GM19328 (cell line): ENCODE measurements around the gene ACSF2.
A peak's percentile ranks its signal among the peaks of the same experiment; 100 is the strongest.
"Not testable (repeated sequence)": the region's sequence is repeated elsewhere in the genome, so short reads cannot be mapped to it uniquely, and the experiment has no call there.

ENCODE experiments used
- ATAC-seq: cut with Tn5 transposase; IDR thresholded peaks from one replicate; pipeline ENCODE4 v1.9.1; 2021; ENCODE audit warnings: mild to moderate bottlenecking, moderate library complexity; ENCODE audit not compliant: unreplicated experiment

ACSF2 gene, protein sequence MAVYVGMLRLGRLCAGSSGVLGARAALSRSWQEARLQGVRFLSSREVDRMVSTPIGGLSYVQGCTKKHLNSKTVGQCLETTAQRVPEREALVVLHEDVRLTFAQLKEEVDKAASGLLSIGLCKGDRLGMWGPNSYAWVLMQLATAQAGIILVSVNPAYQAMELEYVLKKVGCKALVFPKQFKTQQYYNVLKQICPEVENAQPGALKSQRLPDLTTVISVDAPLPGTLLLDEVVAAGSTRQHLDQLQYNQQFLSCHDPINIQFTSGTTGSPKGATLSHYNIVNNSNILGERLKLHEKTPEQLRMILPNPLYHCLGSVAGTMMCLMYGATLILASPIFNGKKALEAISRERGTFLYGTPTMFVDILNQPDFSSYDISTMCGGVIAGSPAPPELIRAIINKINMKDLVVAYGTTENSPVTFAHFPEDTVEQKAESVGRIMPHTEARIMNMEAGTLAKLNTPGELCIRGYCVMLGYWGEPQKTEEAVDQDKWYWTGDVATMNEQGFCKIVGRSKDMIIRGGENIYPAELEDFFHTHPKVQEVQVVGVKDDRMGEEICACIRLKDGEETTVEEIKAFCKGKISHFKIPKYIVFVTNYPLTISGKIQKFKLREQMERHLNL

DNA sequence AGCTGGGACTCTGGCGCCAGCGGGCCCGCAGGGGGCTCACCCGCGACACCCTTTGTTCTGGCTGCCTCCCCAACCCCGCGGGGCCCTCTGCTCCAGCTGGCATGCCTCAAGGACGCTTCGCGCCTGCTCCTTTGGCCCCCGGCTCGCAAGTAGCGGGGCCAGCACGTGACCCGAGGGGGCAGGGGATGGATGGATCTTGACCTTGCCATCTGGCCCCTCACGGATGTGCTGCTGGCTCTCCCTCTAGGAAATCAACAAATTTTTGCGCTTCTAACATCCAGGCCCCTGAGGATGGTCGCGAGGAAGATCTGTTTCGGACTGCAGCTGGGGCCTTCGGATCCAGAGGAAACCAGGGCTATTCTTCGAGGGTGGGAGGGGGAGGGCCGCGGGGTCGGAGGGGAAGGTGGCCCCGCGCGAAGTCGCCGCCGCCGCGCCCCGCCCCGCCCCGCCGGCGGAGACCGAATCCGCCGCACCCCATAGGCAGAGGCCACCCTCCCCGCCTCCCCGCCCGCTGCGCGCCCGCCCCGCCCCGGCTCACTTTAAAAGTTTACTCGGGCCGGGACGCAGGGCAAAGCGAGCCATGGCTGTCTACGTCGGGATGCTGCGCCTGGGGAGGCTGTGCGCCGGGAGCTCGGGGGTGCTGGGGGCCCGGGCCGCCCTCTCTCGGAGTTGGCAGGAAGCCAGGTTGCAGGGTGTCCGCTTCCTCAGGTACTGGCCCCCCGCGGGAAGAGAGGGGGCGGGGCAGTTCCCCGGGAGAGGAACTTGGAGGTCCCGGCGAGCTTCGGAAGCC lies at the start of gene ACSF2:
ACSF2 (plus strand) TSS at position 537 of the 790 bp plus-strand sequence; CDS start at position 581, 44 bp downstream.
- ATAC-seq: peak; percentile 71

DNA sequence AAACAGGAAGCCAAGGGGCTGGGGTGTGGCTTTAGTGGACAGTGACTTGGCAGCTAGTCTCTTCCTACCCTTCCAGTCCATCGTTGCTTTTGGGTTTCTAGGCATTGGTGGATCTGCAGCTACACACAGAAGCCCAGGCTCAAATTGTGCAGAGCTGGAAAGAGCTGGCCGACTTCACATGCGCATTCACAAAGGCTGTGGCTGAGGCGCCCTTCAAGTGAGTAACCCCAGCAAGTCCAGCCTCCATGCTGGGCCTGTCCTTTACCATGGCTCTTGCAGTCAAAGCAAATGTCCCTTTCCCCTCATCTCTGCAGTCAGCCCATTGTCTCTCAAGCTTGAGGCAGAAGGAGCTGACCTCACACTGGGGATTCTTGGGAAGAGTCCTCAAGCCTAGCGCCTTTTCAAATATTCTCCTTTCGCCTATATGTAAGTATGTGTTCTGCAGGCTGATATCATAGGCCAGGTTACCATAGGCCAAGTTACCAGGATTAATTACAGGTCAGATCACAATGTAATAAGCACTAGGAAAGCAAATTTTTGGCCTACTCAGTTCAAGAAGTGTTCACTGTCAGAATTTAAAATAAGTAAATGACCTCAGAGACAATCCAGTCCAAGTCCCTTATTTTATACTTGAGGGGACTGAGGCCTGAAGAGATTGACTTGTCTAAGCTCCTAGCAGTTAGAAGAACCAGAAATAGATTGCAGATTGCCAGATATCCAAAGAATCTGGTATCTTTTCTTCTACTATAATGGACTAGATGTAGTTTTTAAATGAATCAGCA lies 46.5 kb upstream of the ACSF2 start:
- ATAC-seq: no peak

DNA sequence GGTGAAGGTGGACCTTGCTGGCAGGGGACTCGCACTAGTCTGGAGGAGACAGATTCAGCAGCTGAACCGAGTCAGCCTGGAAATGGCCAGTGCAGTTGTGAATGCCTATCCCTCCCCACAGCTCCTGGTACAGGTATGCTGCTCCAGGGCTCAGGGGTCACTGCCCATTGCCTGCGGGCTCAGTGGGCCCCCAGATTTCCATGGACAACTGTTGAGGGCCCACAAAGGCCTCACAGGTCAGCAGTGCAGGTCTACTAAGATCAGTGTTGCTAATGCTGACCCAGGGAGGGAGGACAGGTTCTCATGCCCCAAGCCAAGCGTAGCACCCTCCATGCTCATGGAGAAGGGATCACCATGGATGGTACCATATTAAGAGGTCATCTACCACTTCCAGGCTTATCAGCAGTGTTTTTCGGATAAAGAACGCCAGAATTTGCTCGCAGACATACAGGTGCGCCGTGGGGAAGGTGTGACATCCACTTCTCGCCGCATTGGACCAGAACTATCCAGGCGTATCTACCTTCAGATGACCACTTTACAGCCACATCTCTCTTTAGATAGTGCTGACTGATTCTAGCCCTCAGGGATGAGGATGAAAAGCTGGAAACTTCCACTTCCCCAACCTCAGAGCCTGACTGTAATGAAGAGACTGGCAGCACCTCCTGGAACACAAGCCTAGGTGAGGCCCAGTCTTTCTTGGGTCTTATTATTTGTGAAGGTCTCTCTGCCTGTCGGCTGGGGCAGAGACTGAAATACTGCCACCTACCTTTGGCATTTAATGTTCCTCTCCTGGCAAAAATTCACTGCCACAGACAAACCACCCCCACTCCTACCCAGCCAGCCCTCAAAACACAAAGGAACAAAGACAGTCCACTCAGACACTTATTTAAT lies 45.4 kb upstream of the ACSF2 start:
- no peak for ATAC-seq

DNA sequence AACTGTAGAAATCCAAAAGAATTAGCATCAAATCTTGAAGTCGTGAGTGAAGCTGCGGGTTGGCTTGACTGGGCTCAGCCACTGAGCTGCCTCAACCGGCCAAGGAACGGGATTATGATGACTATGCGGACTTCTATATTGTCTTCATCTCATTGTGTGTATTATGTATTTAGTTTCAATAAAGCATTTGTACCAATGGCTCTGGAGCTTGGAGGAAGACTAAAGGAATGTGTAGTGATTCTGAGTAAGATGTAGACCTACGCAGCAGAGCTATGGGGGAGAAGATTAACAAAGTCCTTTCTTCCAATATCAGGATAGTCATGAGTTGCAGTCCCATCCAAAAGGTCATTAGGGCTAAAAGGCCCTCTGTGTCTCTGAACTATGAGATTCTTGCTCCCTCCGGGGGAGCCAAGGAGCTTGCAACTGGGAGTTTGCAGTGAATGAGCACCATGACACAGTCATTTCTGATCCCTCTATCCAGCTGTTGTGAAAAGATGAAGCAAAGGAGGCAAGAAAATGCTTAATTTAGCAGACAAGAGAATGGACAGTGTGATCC lies 44.7 kb upstream of the ACSF2 start:
- ATAC-seq: no peak

DNA sequence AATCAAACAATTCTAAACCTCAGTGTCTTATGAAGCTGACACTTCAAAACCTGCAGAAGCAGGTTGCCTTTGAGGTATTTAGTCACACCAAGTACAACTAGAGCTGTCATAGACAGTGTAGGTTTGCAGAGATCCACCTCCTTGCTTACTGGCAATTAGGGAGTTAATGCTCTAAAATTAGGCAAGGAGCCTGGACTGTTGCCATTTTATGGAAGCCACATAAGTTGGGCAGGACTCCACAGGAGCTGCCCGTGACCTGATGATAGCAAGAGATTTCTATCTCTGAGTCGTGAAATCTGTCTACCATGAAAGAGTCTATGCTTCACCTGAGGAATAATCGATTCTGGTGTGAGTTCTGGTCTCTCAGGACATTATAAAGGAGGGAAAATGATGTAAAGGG lies 44.1 kb upstream of the ACSF2 start:
- ATAC-seq: no peak

DNA sequence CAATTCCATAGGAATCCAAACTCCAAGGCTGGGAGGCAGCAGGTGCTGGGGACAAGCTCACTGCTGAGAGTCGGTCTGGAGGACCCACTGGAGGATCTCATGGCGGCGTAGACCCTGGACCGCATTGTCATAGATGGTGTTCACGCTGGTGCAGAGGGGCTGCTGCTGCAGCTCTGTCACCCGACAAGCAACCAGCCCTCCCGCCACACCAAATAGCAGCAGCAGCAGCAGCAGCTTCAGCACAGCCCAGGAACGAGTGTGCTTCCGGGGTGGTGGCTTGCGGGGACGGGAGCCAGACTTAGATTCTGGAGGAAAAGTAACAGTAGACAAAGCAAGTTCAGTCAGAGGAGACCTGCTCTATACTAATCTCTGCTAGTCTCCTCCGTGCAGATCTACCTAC lies 43.1 kb upstream of the ACSF2 start:
- ATAC-seq: no peak

DNA sequence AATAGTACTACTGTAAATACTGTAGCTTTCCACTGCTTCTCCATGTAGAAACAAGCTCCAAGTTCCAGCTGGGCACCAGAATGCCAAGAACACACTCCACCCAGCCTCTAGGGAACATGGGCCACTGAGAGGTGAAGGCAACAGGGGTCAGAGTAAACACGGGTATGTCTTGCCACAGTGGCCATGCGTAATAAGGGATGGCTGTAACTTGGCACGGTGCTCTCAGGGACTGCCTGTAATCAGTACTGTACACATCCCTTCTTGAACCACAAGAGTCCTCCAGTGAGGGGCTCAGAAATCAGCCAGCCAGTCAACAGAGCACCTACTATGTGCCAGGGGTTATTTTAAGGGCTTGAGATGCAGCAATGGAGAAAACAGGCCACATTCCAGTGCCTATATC lies 39.5 kb upstream of the ACSF2 start:
- no peak for ATAC-seq

DNA sequence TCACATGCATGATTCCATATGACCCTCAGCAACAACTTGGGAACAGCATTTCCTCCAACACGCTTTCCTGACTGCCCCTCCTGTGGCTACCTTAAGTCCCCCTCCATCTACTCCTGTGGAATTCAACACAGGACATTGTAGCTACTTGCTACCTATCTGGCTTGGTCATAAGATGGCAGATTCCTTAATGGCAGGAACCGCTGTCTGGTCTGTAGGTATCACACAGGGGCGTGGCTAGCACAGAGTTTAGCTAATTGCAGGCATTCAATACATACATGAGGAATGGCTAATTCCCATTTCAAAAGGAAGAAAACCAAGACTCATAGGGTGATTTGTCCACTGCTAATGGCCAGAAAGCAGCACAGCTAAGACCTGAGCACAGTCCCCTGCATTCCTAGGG lies 37.3 kb upstream of the ACSF2 start:
- no peak for ATAC-seq

DNA sequence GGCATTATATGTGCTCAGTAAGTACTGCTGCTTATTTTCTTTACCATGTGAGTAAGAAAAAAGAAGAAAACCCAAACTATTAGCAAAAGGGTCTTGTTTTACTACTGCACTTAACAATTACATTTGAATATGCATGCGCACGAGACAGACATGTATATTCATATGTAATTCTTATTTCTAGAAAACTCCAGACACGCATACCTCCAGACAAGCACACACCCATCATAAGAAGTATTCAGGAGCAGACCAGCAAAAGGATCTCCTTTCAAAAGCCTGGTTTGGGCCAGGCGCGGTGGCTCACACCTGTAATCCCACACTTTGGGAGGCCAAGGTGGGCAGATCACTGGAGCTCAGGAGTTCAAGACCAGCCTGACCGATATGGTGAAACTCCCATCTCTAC lies 36.5 kb upstream of the ACSF2 start:
- ATAC-seq: no peak

DNA sequence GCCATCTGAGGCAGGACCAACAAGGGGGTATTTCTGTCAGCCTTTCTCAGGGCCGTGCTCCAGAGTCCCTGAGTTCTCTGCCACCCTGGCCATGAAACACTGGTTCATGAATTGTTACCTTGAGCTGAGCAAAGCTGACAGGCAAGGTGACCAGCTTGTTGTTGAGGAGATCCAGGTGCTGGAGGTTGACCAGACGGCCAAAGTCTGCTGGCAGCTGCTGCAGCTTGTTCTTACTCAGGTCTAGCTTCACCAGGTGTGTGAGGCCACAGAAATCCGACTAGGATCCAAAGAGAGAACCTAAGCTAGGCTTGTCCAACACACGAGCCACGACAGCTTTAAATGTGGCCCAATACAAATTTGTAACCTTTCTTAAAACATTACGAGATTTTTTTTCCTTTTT lies 33.4 kb upstream of the ACSF2 start:
- ATAC-seq: no peak

DNA sequence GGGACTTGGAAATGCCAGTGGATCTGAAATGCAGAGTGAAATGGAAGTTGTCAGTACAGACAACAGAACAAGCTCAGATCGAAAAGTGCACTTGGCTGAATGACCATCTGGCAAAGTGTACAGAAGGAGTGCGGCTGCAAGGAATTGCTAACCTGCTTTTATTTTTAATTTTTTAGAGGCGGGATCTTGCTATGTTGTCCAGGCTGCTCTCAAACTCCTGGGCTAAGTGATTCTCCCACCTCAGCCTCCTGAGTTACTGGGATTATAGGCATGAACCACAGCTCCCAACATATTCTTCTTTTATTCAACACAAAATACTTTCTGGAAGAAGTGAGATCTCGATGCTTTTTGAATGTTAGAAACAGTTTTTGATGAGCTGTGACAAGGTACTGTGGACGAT lies 32.3 kb upstream of the ACSF2 start:
- no peak for ATAC-seq

DNA sequence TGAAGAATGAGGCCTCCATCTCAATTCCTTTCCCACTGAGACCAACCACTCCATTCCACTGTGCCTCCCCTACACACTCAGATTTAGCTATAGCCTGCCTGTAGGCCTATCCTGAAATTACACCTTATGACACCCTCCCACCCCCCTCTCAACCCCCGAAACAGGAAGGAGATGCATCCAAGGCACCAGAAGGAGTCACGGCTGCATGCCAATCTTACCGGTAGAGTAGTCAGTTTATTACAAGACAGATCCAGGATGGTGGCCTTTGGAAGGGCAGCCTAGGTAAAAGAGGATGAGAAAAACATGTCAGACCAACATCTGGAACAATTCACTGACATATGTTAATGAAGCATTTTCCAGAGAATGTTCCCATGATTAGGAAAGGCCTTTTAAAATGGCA lies 31.3 kb upstream of the ACSF2 start:
- ATAC-seq: no peak

DNA sequence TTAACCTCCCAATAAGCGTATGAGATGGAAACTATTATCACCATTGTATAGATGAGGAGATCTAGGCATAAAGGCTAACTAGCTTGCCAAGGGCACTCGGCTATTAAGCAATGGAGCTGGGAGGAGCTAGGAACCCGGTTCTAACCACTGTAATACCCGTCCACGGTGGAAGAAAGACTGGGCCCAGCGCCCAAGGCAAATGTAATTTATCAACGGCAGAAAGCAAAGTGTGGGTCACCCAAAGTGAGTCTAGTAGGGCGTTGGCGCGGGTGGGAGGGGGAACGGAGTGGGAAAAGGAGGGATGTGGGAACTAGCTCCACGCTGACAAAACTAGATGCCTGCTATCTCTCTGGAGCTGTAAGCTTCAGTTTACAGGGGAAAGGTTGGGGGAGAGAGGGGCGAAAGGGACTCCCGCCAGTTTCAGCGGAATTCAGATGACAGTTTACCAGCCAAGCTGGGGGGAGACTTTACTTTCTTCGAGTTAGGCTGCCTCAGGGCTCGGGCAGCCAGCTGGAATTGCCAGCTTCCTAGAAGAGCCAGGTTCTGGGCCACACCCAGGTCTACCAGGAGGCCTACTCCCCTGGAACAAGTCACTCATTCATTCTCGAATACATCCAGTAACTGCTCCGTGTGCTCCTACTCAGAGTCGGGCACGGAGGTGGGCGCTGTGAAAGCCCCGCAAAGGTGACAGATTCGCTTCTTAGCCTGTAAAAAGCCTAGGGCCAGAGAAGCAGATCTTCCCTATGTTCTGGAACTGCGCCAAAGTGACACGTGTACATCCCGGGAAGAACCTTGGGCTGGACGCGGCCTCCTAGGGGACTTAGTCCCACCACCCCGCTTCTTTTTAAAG lies 29.5 kb upstream of the ACSF2 start:
- peak; percentile 8 for ATAC-seq

DNA sequence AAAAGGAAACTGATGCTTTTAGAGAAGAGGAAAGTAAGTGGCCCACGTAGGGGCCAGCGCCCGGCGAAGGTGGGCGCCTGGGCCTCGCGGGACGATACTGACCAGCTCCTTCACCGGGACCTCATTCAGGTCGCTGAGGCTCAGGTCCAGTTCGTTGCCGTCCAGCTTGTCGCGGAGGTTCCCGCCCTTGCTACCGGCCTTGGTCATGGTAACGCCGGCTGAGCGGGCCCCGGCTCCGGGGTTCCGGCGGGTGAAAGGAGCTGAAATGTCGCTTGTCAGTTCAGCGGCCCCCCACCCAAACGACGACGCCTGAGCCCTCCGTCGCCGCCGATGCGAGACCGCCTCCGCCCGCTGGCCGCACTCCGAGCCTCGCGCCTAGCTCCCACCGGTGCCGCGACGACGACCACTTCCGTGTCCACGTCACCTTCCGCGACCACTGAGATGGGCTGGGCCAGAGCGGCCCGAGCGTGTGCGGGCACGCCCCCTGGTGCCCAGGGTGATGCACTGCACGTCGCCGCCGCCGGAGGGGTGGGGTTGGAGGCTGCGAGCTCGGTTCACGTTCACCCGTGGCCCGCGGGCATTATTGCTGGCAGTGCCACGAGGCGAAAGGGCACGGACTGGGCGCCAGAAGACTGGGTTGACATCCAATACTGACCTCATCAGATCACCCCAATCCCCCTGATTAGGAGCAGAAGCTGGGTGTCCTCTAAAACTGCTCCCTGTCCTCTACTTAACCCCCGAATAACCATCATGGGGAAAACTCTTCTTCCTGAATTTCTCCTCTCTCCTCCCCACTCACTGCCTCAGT lies 28.7 kb upstream of the ACSF2 start, which contains the start of gene LRRC59:
LRRC59 (minus strand) TSS at position 413 of the 808 bp plus-strand sequence; CDS start at position 207, 206 bp downstream.
- ATAC-seq: peak; percentile 91

DNA sequence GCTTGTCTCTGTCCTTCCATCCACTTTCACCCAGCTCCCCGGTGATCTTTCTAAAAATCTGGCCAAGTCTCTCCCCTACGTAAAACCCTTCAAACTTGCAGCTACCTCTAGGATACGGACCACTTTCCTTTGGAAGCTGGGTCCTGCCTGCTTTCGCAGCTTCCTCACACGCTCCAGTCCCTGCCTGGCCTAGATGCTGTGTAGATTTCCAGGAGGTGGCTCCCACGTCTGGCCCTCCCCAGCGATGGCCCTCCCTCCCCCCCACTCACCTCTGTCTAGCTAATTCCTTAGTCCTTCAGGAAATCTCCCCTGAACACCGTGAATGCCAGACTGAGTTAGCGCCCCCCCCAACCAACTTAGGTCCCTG lies 28.1 kb upstream of the ACSF2 start:
- no peak for ATAC-seq

DNA sequence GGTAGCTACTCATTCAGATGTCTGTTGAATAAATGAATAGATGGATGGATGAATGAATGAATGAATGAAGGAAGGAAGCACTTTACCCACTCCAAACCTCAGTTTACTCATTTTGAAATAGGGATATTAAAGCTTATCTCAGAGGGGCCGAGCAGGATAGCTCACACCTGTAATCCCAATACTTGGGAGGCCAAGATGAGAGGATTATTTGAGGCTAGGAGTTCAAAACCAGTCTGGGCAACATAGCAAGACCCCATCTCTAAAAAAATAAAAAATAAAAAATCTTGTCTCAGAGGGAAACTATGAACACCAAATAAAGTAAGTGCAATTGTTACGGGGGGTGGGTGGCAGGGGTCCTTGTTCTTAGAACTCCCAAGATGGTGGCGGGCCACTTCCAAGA lies 27.3 kb upstream of the ACSF2 start:
- ATAC-seq: not testable (repeated sequence)

DNA sequence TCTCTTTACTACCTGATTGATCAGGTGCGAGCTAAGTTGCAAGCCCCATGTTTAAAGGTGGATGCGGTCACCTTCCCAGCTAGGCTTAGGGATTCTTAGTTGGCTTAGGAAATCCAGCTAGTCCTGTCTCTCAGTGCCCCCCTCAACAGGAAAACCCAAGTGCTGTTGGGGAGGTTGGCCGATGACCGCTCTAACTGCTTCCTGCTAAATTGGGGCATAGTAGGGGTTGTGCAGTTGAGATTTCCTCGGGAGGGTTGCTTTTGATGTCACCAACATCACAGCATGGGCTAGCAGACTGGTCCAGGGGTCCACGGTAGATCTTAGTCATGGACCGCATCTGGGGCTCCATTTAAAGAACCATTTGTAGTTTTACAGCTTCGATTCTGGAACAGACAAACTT lies 26.4 kb upstream of the ACSF2 start:
- not testable (repeated sequence) for ATAC-seq

DNA sequence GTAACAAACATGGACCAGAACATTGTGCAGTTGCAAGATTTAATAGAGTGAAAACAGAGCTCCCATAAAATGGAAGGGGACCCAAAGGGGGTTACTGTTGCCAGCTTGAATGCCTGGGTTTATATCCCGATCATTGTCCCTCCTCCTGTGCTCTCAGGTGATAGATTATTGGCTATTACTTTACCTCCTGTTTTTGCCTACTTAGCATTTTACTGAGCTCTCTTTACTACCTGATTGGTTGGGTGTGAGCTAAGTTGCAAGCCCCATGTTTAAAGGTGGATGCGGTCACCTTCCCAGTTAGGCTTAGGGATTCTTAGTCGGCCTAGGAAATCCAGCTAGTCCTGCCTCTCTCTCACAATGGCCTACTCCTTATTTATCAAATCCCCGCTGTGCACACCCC lies 20.7 kb upstream of the ACSF2 start:
- not testable (repeated sequence) for ATAC-seq
